Mucosa of descending colon (tissue), 3 donors: ENCODE data around the gene CACNB1. TPM values are rescaled to one million over a fixed set of nuclear protein-coding genes. Genes with fewer than 3 reads are reported as not detected.

ENCODE experiments used
- ATAC-seq: fragments of 200-7000 bp; cut with Tn5 transposase; one replicate; pipeline ENCODE4 v1.9.1; 2020; ENCODE audit warnings: mild to moderate bottlenecking, moderate library complexity
- DNase-seq, 3 donors: peaks; one replicate each; pipeline ENCODE4 v3.0.0-alpha.2; 2020
- H3K36me3 ChIP-seq: fragments of 200-600 bp; one replicate; pipeline ENCODE4 v1.8.0; 2021; ENCODE audit warnings: low read depth, mild to moderate bottlenecking
- H3K4me1 ChIP-seq: fragments of 200-600 bp; one replicate; pipeline ENCODE4 v1.8.0; 2021; ENCODE audit warnings: low read depth, mild to moderate bottlenecking
- H3K4me3 ChIP-seq: fragments of 200-600 bp; one replicate; pipeline ENCODE4 v1.8.0; 2021; ENCODE audit warnings: mild to moderate bottlenecking
- H3K9me3 ChIP-seq: fragments of 200-600 bp; one replicate; pipeline ENCODE4 v1.8.0; 2021; ENCODE audit warnings: mild to moderate bottlenecking
- CTCF ChIP-seq: fragments of 200-600 bp; IDR thresholded peaks from one replicate; pipeline ENCODE4 v1.8.0; 2022; ENCODE audit warnings: antibody characterized with exemption, mild to moderate bottlenecking
- intact Hi-C, 2 donors: fragments of 100-400 bp; cut with DNase I in 1 of 2; cut with micrococcal nuclease in 1 of 2; formaldehyde crosslinking; loops; one replicate each; pipeline versions ENCODE4 v1.11.0 to v1.11.1; 2022; cut with DNase I, micrococcal nuclease
- total RNA-seq, 3 donors: library from RNA; stranded (reverse); fragmentation: NEBNext Ultra II Directional in 2 of 3; extraction: Animal tissue kit (Norgen Biotek cat#: 25700) in 2 of 3; gene quantifications; one replicate each; pipeline versions ENCODE4 v1.2.1 to v1.2.4, GENCODE V29; 2021 to 2023
- donor health status: DM: no; HTN: no; CAD: no; lungs with moderate emphysema.
- donor health status: DM: no; HTN: no; CAD: no.
- donor health status: DM: no; HTN: yes; CAD: no.

Gene CACNB1
- total RNA-seq, 3 donors from 2014 or later: 16.8 to 24.3 (median 20.1) TPM

GRCh38 chr17:39204245-39204644 lies 6.8 kb upstream of the CACNB1 start:
- intact Hi-C loops: no loop called here
- ATAC-seq: no peak

GRCh38 chr17:39200957-39201510 lies 3.6 kb upstream of the CACNB1 start:
- Histone ChIP-seq H3K4me3 (peak overlapping the region; percentile 60), H3K4me1 (peaks cover 28% of the 10 kb centered on the region), H3K36me3 (peaks cover 17% of the 10 kb centered on the region), H3K9me3 (no peaks in the 10 kb centered on the region)
- DNase-seq (no peak), ATAC-seq (no peak)
- intact Hi-C loops: no loop called here
- no peak for TF ChIP-seq CTCF

More at GRCh38 chr17:39204245-39204644, 6.8 kb upstream of the CACNB1 start:
- Histone ChIP-seq H3K9me3 (no peaks in the 10 kb centered on the region), H3K4me1 (peaks cover 21% of the 10 kb centered on the region), H3K36me3 (peaks cover 17% of the 10 kb centered on the region), H3K4me3 (no peak overlapping the region)
- DNase-seq: no peak
- no peak for TF ChIP-seq CTCF

- DNase-seq (peak; percentile 83 to 89 (median 85)), ATAC-seq (peak; percentile 81)
- intact Hi-C loops: no loop called here
- Histone ChIP-seq H3K4me3 (peak within 1 kb of the TSS; percentile 60), H3K4me1 (peaks cover 28% of the 10 kb centered on the region), H3K9me3 (no peaks in the 10 kb centered on the region), H3K36me3 (peaks cover 17% of the 10 kb centered on the region)
- no peak for TF ChIP-seq CTCF
Observed at GRCh38 chr17:39200070-39200879, 2.8 kb upstream of the CACNB1 start, which contains the start of gene RPL19. TSS of gene RPL19 (plus strand) at chr17:39200283. CDS start at chr17:39200345, 62 bp downstream.

GRCh38 chr17:39199820-39200069 lies 2.3 kb upstream of the CACNB1 start:
- TF ChIP-seq CTCF: no peak
- ATAC-seq (peak; percentile 86), DNase-seq (peak; percentile 84 to 91 (median 90))
- intact Hi-C loops: no loop called here
- Histone ChIP-seq H3K4me3 (no peak overlapping the region), H3K4me1 (peaks cover 31% of the 10 kb centered on the region), H3K36me3 (peaks cover 15% of the 10 kb centered on the region), H3K9me3 (no peaks in the 10 kb centered on the region)

GRCh38 chr17:39198186-39198566 lies 707 bp upstream of the CACNB1 start:
- TF ChIP-seq CTCF: no peak
- peak in 1 of 3 donors; percentile 30 for DNase-seq

More at GRCh38 chr17:39198186-39198566, 707 bp upstream of the CACNB1 start:
- peaks cover 31% of the 10 kb centered on the region for H3K4me1 ChIP-seq
- H3K36me3 ChIP-seq: peaks cover 7% of the 10 kb centered on the region
- no peaks in the 10 kb centered on the region for H3K9me3 ChIP-seq
- ATAC-seq: no peak
- no peak overlapping the region for H3K4me3 ChIP-seq
- intact Hi-C loops: no loop called here
